ENCODE results near the gene TLR4. TPM values are rescaled to one million over a fixed set of nuclear protein-coding genes. Genes with fewer than 3 reads are reported as not detected.

Gene TLR4
- total and polyA plus RNA-seq, 2 of the 4 experiments (the other 2 are of a cell fraction), result under 0.01 TPM; not detected in 1

GRCh38 chr9:117715411-117715989 lies 11.3 kb downstream of the TLR4 start:
- Histone ChIP-seq H3K4me1 (ENCODE audit: control insufficient read depth, insufficient read depth, low read length) (no peaks in the 10 kb centered on the region), H3K23ac (ENCODE audit: low read depth, low read length) (no peak overlapping the region), H3K36me3 (ENCODE audit: control insufficient read depth, insufficient read depth, low read length) (no peaks in the 10 kb centered on the region), H3K4me3 (ENCODE audit: insufficient read depth, low read depth, low read length) (no peak overlapping the region), H3K4me2 (ENCODE audit: low read depth, low read length) (no peak overlapping the region), H2BK5ac (ENCODE audit: low read depth, low read length, poor library complexity, severe bottlenecking) (no peak overlapping the region), H2AK9ac (replicated peaks; ENCODE audit: low read depth, low read length, poor library complexity) (no peak overlapping the region), H3K9me1 (ENCODE audit: insufficient read depth, low read length) (no peaks in the 10 kb centered on the region), H3K79me1 (ENCODE audit: low read depth in 1 of 2, low read length in 2 of 2) (no peaks in the 10 kb centered on the region), H3K27me3 (ENCODE audit: control insufficient read depth, insufficient read depth, low read length) (no peaks in the 10 kb centered on the region), H4K5ac (ENCODE audit: low read depth, low read length) (no peak overlapping the region), H3K18ac (ENCODE audit: low read depth, low read length) (no peak overlapping the region), H2BK15ac (ENCODE audit: low read depth, low read length) (no peak overlapping the region), H2AFZ (replicated peaks; ENCODE audit: low read length, poor library complexity) (no peak overlapping the region), H3K27ac (ENCODE audit: insufficient read depth, low read length) (no peak overlapping the region), H3K9me3 (ENCODE audit: control insufficient read depth, insufficient read depth, low read length) (peaks cover 7% of the 10 kb centered on the region), H3K56ac (ENCODE audit: extremely low read depth, insufficient read depth, low read length) (no peak overlapping the region), H2BK20ac (ENCODE audit: low read depth, low read length) (no peak overlapping the region), H3K9ac (ENCODE audit: low read depth, low read length) (no peak overlapping the region), H4K91ac (ENCODE audit: insufficient read depth, low read depth, low read length) (no peak overlapping the region), H2AK5ac (ENCODE audit: low read depth, low read length) (no peak overlapping the region), H3K4ac (ENCODE audit: low read depth, low read length) (no peak overlapping the region), H3K14ac (replicated peaks; ENCODE audit: low read depth, low read length) (no peak overlapping the region), H2BK120ac (ENCODE audit: low read depth, low read length) (no peak overlapping the region), H4K8ac (ENCODE audit: low read depth in 2 of 2, low read length in 2 of 2) (no peak overlapping the region), H4K20me1 (ENCODE audit: insufficient read depth, low read length) (no peaks in the 10 kb centered on the region)
- CTCF ChIA-PET, result no interaction called here
- intact Hi-C loops (cut with micrococcal nuclease) (no loop called here), in situ Hi-C loops (cut with MboI; ENCODE audit: low sequenced_read_pairs) (no loop called here), dilution Hi-C loops (cut with HindIII; ENCODE audit: low sequenced_read_pairs, unreplicated experiment) (no loop called here)
- 0% methylated on average over 3 of the region's 5 CpGs; no CpG with 5 or more reads in 1 of the 2 experiments for whole genome bisulfite sequencing, 2 experiments (ENCODE audit: extremely low coverage in 2 of 2, insufficient read length in 1 of 2)
- TF ChIP-seq BHLHE40 (IDR thresholded peaks at IDR 0.05; ENCODE audit: low read depth, low read length), result no peak
- no peak for TF ChIP-seq SMC3 (IDR thresholded peaks at IDR 0.05; ENCODE audit: low read depth, low read length)
- no peak for TF ChIP-seq RFX5 (IDR thresholded peaks at IDR 0.05; ENCODE audit: low read depth, low read length)
- TF ChIP-seq POLR2A (IDR thresholded peaks at IDR 0.05; ENCODE audit: low read depth, low read length), result no peak
- TF ChIP-seq NFE2L2 (IDR thresholded peaks at IDR 0.05; ENCODE audit: low read depth, low read length), result no peak
- no peak for TF ChIP-seq RCOR1 (IDR thresholded peaks at IDR 0.05; ENCODE audit: insufficient replicate concordance, low read length)
- no peak for TF ChIP-seq CHD1 (IDR thresholded peaks at IDR 0.05; ENCODE audit: low read depth, low read length)
- no peak for TF ChIP-seq FOS (IDR thresholded peaks at IDR 0.05; ENCODE audit: low read depth, low read length)
- no peak for TF ChIP-seq CEBPB (IDR thresholded peaks at IDR 0.05; ENCODE audit: low read depth, low read length)
- TF ChIP-seq RAD21 (IDR thresholded peaks at IDR 0.05; ENCODE audit: low read length), result no peak
- TF ChIP-seq MAFK (IDR thresholded peaks at IDR 0.05; ENCODE audit: low read depth, low read length), result no peak
- TF ChIP-seq, protein P1, sequence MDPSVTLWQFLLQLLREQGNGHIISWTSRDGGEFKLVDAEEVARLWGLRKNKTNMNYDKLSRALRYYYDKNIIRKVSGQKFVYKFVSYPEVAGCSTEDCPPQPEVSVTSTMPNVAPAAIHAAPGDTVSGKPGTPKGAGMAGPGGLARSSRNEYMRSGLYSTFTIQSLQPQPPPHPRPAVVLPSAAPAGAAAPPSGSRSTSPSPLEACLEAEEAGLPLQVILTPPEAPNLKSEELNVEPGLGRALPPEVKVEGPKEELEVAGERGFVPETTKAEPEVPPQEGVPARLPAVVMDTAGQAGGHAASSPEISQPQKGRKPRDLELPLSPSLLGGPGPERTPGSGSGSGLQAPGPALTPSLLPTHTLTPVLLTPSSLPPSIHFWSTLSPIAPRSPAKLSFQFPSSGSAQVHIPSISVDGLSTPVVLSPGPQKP (IDR thresholded peaks at IDR 0.05; ENCODE audit: borderline replicate concordance, low read depth, low read length), result no peak
- TF ChIP-seq MAZ (IDR thresholded peaks at IDR 0.05; ENCODE audit: borderline replicate concordance, low read depth, low read length), result no peak
- DNase-seq, result no peak
- no TSS peak for BruUV-seq (replicated peaks)
- ATAC-seq (ENCODE audit: low read depth), result no peak
- POLR2A ChIA-PET (ENCODE audit: unreplicated experiment), result no interaction called here
